DMS153 (cell line): Measurements from ENCODE around the gene AUTS2.
A peak's percentile ranks its signal among the peaks of the same experiment; 100 is the strongest.

Source experiments
- DNase-seq: peaks from one replicate; lab custom pipeline; 2025; lab: John Stamatoyannopoulos, UW

The AUTS2 gene

GRCh38 chr7:70556761-70557160 lies 958.5 kb downstream of the AUTS2 start:
- no peak for DNase-seq

GRCh38 chr7:70557338-70557737 lies 959.1 kb downstream of the AUTS2 start:
- DNase-seq: no peak

- DNase-seq: no peak
Observed at GRCh38 chr7:70559815-70560214, 961.5 kb downstream of the AUTS2 start.

GRCh38 chr7:70563960-70564359 lies 965.7 kb downstream of the AUTS2 start:
- DNase-seq: no peak

GRCh38 chr7:70565721-70566370 lies 967.6 kb downstream of the AUTS2 start:
- DNase-seq: no peak

GRCh38 chr7:70566671-70567070 lies 968.4 kb downstream of the AUTS2 start:
- no peak for DNase-seq

GRCh38 chr7:70568674-70569334 lies 970.5 kb downstream of the AUTS2 start:
- no peak for DNase-seq

GRCh38 chr7:70569335-70569819 lies 971.1 kb downstream of the AUTS2 start:
- DNase-seq: no peak

- DNase-seq: no peak
Observed at GRCh38 chr7:70570029-70570428, 971.8 kb downstream of the AUTS2 start.

- DNase-seq: no peak
Observed at GRCh38 chr7:70570961-70571360, 972.7 kb downstream of the AUTS2 start.

- peak; percentile 4 for DNase-seq
Observed at GRCh38 chr7:70571403-70571934, 973.2 kb downstream of the AUTS2 start.

GRCh38 chr7:70571961-70572360 lies 973.7 kb downstream of the AUTS2 start:
- no peak for DNase-seq

GRCh38 chr7:70572571-70572970 lies 974.3 kb downstream of the AUTS2 start:
- DNase-seq: no peak

GRCh38 chr7:70573071-70573661 lies 974.9 kb downstream of the AUTS2 start:
- no peak for DNase-seq

GRCh38 chr7:70573696-70574095 lies 975.4 kb downstream of the AUTS2 start:
- no peak for DNase-seq

- no peak for DNase-seq
Observed at GRCh38 chr7:70574314-70574834, 976.1 kb downstream of the AUTS2 start.

GRCh38 chr7:70574970-70575799 lies 976.9 kb downstream of the AUTS2 start:
- no peak for DNase-seq

GRCh38 chr7:70577078-70577477 lies 978.8 kb downstream of the AUTS2 start:
- DNase-seq: no peak

- no peak for DNase-seq
Observed at GRCh38 chr7:70578131-70578530, 979.9 kb downstream of the AUTS2 start.

- no peak for DNase-seq
Observed at GRCh38 chr7:70579397-70580097, 981.3 kb downstream of the AUTS2 start.

- no peak for DNase-seq
Observed at GRCh38 chr7:70580161-70580560, 981.9 kb downstream of the AUTS2 start.
